T-helper 2 cell (primary cell): Measurements from ENCODE around the gene CYLC1.

Experiments used
- DNase-seq, 5 experiments: peaks; one replicate each; pipeline versions ENCODE4 v3.0.0 to v3.0.0-alpha.2; 2012 to 2022
- total RNA-seq, 2 donors: gene quantifications; one replicate each; lab custom pipeline; 2026; lab: John Stamatoyannopoulos, UW

Gene CYLC1, protein sequence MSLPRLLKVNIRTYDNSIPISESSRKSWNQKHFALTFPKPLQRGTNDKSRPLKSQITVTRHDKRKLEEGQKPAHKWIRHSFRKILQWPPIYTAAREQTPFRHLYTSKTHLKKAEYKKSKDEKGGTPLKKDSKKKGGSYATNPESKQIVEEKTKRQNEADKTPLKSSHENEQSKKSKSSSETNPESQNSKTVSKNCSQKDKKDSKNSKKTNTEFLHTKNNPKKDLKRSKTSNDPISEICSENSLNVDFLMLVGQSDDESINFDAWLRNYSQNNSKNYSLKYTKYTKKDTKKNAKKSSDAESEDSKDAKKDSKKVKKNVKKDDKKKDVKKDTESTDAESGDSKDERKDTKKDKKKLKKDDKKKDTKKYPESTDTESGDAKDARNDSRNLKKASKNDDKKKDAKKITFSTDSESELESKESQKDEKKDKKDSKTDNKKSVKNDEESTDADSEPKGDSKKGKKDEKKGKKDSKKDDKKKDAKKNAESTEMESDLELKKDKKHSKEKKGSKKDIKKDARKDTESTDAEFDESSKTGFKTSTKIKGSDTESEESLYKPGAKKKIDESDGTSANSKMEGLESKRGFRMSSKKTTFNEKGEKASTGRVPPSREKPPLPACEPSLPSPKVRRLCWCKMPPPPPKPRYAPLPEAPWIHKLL
- 0 reads per million in 2 donors for total RNA-seq

DNA sequence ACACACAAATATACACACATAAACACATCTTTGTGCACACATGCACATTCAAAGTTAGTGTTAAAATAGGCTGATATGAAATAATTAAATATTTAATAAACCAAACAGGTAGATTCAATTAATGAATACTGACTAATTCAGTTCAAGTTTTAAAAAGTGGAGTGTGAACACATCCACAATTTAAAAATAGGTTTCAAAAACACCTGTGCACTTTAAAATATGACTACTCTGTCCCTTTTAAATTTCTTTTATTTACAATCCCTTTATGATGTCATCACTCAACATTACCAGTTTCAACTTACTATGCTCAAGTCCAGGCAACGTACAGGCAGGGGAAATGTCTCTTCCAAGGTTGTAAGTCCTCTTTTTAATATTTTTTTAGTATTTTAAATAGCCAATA is at the start of gene CYLC1:
Gene CYLC1, plus strand, starts transcription at position 301 of the 400 bp plus-strand sequence. Its CDS starts 37 bp downstream, at position 338.
- DNase-seq, result no peak

DNA sequence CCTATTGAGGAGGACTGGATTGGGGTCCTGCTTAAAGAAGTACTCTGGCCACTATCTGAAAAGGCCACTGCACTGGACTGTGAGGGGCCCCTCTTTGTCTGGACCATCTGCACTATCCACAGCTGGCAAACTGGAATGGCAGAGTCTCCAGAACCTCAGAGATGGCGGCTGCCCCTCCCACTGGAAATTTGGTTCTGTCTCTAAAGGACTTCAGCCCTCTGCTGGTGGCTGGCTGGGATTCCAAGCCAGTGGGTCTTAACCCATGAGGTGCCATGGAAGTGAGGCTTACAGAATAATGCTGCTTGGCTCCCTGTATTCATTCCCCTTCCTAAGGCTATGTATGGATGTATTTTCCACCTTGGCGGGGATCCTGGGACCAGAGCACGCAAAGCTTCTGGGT is 41.6 kb upstream of the CYLC1 start:
- DNase-seq, result no peak

DNA sequence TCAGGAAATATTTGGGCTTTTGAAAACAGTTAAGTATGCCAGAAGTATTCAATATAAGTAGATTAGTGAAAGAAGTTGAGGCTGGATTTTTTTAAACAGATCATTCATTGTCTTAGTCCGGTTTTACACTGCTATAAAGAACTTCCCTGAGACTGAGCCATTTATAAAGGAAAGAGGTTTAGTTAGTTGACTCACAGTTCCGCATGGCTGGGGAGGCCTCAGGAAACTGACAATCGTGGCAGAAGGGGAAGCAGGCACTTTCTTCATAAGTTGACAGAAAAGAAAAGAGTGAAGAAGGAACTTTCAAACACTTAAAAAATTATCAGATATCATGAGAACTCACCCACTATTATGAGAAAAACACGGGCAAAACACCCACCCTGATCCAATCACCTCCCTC is 31.1 kb upstream of the CYLC1 start:
- no peak for DNase-seq

DNA sequence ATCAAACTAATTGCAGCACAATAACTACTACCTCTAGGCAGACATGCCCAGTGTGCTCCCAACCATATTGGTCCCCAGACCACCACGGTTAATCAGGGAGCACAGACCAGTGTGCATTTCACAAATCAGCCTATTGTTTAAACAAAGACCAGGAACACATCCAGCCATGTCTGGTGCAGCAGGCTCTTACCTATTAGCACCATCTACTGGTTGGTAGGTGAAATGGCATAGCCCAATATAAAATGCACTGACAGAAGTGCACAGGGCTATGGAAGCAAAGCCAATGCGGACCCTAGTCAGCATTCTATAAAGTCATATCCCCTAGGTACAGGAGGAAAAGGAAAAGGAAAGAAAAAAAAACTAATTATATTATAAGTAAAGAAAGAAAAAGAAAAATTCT is 15.5 kb upstream of the CYLC1 start:
- peak in 1 of 5 experiments; percentile 10 for DNase-seq

DNA sequence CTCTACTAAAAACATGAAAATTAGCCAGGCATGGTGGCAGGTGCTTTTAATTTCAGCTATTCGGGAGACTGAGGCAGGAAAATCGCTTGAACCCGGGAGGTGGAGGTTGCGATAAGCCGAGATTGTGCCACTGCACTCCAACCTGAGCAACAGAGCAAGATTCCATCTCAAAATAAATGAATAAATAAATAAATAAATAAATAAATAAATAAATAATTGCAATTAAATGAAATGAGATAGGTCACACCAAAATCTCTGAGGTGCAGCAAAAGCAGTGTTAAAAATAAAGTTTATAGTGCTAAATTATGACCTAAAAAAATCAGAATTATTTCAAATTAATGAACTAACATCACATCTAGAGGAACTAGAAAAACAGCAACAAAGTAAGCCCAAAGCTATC is 13.6 kb upstream of the CYLC1 start:
- no peak for DNase-seq

DNA sequence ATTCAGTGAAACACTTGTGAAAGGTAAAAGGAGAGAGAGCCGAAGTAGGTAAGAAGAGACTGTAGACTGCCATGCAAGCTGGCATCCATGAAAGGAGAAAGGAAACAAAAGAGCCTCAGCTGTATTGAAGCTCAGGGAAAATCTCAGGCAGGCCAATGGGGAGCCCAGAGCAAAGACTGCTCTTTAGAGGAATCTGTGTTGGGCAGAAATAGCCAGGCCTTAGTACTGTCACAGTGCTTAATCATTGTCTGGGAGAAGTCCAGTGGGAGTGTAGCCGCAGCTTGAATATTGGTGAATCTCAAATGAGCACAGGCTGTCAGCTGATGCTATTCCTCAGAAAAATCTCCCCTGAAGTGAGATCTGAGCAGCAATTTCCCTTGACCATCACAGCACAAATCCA is 27.6 kb downstream of the CYLC1 start:
- DNase-seq, result no peak

DNA sequence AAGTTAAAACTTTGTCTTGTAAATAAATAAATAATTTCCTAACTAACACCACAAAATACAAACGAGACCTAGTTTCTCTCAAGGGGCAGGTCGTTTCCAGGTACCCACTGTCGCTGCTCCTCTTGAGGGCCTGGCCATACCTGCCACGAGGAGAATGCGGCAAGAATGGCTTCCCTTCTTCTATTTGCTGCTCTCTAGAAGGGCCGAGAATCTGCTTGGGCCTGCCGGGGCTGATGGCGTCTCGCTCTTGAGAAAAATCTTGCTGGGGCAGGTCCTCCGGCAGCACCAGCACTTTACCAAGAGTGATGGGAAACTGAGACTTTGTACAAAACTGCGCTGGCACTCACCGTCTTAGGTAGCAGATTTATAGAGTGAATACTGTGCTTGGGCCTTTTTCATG is 31.5 kb downstream of the CYLC1 start:
- DNase-seq, result no peak

DNA sequence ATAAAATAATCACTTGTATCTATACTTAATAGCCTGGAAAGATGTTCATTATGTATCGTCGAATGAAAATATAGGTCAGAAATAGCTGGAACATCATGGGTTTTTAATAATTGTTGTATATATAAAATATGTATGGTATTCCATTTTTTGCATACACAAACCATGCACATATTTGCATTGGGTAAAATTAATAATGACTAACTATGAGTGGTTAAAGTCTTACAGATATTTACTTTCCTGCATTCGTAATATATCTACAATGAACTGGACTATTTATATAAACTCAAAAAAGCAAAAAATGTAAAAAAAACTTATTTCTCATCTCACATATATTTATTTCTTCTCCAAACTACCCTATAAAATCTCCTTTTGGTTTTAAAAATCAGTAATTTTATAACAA is 46.0 kb downstream of the CYLC1 start:
- no peak for DNase-seq

DNA sequence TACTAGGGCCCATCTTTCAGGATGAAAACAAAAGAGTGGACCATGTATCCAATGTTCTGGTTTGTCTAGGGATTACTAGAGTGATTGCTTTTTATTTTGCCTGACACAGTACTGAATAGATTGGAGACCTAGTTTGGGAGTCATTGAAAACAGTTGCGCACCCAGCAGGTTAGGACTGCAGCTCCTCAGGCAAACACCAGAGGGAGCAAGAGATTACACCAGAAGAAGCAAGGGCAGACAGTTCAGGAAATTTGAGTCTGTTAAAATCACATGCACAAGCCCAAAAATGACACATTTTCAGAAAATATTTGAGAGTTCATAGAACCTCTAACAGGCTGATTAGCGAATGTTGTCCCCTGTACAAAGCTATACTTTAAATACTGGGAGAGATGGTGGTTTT is 55.6 kb downstream of the CYLC1 start:
- DNase-seq, result no peak

DNA sequence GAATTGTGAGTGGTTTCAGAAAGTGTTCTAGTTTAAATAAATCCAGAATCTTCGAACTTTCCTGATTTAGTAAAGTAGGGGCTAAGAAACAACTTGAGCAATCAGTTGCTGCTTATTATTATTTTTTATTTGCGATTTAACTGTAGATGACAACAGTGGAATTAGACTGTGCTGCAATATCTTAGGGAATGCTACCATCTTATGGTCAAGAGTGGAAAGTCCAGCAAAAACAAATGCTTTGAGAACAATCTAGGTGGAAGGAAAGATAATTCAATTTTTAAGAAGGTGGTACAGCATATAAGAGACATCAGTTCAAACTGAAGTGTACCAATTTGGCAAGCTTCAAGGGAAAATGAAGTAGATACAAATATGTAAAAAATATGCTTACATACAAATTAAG is 73.3 kb downstream of the CYLC1 start:
- DNase-seq, result no peak
